HG03460 (cell line): ENCODE measurements around the gene DNAH17.

ENCODE experiments used
- ATAC-seq: cut with Tn5 transposase; IDR thresholded peaks from one replicate; pipeline ENCODE4 v1.9.1; 2021; ENCODE audit not compliant: unreplicated experiment

DNAH17 gene, protein sequence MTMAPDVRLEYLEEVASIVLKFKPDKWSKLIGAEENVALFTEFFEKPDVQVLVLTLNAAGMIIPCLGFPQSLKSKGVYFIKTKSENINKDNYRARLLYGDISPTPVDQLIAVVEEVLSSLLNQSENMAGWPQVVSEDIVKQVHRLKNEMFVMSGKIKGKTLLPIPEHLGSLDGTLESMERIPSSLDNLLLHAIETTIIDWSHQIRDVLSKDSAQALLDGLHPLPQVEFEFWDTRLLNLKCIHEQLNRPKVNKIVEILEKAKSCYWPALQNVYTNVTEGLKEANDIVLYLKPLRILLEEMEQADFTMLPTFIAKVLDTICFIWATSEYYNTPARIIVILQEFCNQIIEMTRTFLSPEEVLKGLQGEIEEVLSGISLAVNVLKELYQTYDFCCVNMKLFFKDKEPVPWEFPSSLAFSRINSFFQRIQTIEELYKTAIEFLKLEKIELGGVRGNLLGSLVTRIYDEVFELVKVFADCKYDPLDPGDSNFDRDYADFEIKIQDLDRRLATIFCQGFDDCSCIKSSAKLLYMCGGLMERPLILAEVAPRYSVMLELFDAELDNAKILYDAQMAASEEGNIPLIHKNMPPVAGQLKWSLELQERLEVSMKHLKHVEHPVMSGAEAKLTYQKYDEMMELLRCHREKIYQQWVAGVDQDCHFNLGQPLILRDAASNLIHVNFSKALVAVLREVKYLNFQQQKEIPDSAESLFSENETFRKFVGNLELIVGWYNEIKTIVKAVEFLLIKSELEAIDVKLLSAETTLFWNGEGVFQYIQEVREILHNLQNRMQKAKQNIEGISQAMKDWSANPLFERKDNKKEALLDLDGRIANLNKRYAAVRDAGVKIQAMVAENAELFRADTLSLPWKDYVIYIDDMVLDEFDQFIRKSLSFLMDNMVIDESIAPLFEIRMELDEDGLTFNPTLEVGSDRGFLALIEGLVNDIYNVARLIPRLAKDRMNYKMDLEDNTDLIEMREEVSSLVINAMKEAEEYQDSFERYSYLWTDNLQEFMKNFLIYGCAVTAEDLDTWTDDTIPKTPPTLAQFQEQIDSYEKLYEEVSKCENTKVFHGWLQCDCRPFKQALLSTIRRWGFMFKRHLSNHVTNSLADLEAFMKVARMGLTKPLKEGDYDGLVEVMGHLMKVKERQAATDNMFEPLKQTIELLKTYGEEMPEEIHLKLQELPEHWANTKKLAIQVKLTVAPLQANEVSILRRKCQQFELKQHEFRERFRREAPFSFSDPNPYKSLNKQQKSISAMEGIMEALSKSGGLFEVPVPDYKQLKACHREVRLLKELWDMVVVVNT (N-terminal part only)

DNA sequence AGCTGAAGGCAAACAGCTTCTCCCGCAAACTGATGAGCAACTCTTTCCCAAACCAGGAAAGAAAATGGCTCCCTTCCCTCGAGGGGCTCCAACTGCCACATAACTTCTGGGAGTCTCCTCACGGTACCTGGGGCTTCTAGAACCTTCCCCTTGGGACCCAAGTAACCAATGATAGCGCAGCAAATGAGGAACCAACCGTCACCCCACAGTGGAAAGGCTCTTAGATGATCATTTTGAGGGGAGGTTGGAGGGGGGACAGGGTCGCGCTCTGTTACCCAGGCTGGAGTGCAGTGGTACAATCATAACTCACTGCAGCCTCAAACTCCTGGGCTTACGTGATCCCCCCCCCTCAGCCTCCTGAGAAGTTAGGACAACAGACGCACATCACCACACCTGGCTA, at the start of gene DNAH17:
DNAH17 (minus strand) TSS at position 101 of the 400 bp plus-strand sequence. CDS start 2,339 bp downstream, outside the sequence.
- ATAC-seq, result no peak

DNA sequence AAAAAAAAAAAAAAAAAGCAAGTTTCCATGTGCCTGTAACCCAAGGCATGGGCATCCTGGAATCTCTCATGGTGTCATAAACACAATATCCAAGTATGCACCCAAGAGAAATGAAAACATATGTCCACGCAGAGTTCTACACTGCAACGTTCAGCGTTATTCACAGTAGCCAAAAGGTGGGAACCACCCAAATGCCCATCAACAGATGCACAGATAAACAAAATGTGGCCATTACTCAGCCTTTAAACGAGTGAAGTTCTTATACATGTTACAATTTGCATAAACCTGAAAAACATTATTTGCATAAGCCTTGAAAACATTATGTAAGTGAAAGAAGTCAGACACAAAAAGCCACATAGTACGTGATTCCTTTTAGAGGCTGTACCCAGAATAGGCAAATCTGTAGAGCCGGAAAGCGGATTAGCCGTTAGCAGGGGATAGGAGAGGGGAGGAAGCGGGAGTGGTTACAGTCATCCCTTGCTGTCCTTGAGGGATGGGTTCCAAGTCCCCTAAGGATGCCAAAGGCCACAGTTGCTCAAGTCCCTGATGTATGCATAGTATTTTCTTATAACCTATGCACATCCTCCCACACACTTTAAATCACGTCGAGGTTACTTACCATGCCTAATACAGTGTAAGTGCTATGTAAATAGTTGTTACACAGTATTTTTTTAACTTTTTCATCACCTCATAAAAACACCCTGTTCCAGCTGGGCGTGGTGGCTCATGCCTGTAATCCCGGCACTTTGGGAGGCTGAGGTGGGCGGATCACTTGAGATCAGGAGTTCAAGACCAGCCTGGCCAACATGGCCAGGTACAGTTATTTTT, 47.3 kb upstream of the DNAH17 start:
- no peak for ATAC-seq

DNA sequence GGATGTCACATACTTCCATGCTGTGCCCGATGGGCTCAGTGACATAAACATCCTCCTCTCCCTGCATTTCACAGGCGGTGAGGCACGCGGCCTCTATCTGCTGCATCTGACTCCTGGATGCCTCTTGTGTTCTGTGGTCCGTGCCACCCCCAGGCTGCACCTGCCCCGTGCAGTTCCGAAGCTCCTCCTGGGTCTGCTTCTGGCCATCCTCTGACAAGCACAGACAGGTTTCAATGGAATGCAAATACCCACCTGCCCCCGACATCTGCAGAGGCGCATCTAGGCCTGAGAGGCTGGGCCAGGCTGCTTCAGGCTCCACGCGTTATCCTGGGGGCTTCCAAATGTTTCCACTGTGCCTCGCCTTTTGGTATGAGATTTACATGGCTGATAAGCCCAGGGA, 46.3 kb upstream of the DNAH17 start:
- ATAC-seq, result no peak

DNA sequence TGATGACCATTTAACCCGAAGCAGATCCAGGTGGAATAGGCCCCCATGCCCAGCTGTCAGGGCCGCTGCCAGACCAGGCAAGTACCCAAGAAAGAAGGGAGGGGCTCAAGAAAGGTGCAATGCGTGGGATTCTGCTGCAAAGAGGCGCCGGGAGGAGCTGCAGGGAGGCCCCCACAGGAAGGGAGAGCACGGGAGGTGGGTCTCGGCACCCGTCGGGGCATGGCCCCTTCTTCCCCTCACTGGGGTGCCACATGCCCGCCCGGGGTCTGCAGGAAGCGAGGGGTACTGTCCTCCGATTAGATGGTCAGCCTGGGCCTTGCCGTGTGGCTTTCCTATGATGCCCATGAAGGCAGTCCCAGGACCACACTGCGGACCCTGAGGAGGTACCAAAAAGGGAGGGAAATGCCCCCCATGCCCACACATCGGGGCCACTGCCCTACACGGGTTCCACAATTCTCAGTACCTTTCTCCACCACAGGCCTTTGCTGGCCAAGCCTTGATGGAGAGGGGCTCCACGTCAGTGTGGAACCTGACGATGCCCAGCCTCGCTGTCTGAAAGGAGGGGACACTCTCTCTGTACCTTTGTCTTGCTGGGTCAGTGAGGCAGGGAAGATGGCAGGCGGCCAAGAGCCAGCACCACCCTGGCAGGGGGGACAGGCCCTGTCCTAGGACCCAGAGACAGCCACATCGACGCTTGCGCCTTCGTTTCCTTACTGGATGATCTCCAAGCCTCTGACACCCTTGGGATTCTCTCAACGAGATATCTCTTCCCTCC, 45.5 kb upstream of the DNAH17 start:
- ATAC-seq, result no peak

DNA sequence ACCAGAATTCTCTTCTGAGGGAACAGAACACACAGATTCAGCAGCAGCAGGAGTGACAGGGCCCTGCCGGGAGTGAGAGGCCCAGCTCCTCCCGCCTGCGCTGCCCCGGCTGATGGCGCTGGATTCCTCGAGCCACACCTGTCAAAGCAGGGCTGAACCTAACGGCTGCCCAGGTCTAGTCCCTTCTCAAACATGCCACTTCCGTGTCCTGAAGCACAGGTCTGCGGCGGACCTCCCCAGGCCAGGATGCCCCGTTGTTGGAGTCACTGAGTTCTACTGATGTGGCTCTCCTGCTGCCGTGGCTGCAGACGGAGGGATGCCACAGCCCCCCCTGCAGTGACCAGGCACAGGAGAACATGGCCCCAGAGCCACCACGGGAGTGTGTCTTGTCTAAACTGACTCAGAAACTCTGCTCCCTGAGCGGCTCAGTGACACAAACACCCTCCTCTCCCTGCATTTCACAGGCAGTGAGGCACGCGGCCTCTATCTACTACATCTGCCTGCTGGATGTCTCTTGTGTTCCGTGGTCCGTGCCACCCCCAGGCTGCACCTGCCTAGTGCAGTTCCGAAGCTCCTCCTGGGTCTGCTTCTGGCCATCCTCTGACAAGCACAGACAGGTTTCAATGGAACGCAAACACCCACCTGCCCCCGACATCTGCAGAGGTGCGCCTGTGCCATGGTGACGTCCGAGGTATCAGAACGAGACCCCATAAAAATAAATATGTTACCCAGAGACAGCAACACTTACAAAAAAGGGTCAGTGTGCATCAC, 44.7 kb upstream of the DNAH17 start:
- no peak for ATAC-seq

DNA sequence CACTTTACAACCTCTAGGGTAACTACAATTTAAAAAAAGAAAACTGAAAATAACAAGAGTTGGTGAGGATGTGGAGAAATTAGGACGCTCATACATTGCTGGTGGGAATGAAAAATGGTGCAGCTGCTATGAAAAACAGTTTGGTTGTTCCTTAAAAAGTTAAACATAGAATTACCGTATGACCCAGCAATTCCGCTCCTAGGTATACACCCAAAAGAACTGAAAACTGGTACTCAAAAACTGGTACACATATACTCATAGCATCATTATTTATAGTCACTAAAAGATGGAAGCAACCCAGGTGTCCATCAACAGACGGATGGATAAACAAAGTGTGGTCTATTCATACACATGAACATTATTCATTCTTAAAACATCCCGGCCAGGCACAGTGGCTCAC, 42.9 kb upstream of the DNAH17 start:
- no peak for ATAC-seq

- no peak for ATAC-seq
These were observed 42.1 kb upstream of the DNAH17 start for GRCh38 chr17:78619334-78619733.

- no peak for ATAC-seq
These were observed 41.3 kb upstream of the DNAH17 start for GRCh38 chr17:78618264-78619066.

DNA sequence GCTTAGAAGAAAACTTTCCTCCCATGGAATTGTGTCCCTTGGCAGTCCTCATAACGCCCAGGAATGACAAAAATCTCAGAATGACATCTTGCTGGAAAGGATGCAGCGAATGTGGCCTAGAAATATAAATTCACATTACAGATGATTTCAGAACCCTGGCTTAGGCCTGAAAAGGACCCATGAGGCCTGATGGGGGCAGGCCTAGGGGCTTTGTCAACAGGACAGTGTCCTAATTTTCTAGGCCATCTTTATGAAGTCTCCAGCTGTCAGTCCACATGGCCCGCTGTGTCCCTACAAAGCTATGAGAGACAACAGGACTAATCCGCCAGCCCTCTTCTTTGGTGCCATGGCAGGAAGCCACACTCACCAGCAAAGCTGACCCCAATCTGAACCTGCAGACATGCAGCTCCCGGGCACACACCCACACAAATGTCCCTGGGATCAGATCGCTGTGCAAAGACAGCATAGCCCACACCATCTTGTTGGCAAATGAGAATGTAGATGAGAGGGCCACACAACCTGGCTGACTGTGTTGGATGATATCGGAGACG, 40.4 kb upstream of the DNAH17 start:
- no peak for ATAC-seq

DNA sequence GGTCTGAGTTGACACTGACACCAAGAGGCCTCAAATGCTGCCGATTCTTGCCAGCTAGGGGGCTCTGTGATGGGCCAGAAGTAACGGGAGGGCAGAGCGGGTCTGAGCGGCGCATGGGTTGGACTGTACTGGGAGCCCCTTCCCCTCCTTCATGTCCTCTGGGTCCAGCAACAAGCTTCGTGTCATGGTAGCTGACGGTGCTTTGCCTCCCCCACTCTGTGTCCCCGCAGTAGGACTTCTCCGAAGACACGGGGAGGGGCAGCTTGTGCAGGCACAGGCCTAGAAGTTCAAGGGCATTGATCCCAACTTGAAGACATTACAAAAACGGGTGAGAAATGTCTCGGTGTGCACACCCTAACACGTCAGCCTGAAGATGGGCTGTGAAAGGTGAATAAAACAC, 39.8 kb upstream of the DNAH17 start:
- no peak for ATAC-seq

DNA sequence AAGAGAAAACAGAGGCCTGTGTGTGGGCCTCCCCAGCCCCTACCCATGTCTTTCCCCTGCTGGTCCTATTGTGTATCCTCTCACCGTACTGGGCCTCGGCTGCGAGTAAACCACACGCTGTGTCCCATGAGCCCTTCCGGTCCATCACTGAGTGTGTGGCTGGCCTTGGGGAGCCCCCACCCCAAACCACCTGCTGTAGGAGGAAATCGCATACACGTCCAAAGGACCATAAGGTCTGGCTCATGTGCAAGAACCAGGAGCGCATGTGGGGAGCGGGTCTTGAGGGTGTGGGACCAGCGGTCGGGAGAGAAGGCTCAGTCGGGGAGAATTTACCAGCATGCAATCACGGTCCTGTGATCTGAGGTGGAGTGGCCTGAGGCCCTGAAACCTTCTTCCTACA, 38.4 kb upstream of the DNAH17 start:
- ATAC-seq, result no peak

- ATAC-seq, result no peak
These were observed 36.2 kb upstream of the DNAH17 start for GRCh38 chr17:78613416-78613815.

DNA sequence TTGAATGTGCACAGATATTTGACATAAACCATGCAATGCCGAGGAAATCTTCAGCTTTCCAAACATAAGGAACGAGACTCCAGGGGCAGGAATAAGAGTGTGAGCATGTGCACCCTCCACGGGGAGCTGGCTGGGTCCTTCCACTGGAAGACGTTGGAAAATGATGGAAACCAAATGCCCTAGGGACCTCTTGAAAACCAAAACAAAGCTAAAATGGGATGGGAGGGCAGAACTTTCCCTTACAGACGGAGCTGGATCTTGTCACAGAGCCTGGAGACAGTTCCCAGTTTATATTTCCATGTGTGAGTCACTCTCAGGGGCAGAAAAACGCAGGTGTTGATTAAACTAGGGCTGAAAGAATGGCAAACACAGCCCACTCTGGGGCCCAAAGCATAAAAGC, 34.4 kb upstream of the DNAH17 start:
- ATAC-seq, result no peak

DNA sequence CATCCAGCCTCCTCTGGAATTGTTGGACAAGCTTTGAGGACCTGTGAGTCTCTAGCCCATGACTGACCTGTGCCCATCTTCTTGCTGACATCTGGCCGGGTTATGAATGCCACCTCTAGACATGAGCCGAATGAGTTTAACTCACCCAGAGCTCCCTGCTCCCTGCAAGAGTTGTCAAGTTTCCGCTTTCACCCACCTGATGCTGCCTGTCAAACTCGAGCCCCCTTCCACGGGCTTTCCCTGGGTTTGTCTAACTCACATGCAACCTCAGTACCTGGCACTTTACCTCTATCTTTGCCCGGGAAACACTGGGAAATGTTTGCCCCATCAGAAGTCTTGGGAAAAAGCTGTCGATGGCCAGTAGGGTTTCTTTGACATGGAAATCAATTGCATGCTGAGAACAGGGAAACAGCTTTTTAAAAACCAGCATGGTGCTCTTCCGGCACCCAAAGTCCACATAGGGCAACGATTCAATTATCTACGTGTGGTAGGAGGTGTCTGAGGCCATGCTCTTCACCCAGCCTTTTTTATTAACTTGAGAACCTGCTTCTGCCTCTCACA, 33.8 kb upstream of the DNAH17 start:
- ATAC-seq, result no peak

- ATAC-seq, result no peak
These were observed 32.0 kb upstream of the DNAH17 start for GRCh38 chr17:78609191-78609641.

GRCh38 chr17:78608804-78609186, 31.6 kb upstream of the DNAH17 start:
- ATAC-seq, result no peak

DNA sequence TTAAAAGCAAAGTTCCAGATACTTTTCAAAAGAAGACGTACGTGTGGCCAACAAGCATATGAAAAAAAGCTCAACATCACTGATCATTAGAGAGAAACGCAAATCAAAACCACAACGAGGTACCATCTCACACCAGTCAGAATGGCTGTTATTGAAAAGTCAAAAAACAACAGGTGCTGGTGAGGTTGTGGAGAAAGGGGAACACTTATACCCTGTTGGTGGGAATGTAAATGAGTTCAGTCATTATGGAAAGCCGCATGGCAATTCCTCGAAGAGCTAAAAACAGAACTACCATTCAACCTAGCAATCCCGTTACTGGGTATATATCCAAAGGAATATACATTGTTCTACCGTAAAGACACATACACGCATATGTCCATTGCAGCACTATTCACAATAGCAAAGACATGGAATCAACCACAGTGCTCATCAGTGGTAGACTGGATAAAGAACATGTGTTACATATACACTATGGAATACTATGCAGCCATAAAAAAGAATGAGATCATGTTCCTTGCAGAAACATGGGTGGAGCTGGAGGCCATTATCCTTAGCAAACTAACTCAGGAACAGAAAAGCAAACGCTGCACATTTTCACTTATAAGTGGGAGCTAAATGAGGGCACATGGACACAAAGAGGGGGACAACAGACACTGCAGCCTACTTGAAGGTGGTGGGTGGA, 31.1 kb upstream of the DNAH17 start:
- ATAC-seq, result no peak
